Measurements from ENCODE around the gene CTSZ.

DNA sequence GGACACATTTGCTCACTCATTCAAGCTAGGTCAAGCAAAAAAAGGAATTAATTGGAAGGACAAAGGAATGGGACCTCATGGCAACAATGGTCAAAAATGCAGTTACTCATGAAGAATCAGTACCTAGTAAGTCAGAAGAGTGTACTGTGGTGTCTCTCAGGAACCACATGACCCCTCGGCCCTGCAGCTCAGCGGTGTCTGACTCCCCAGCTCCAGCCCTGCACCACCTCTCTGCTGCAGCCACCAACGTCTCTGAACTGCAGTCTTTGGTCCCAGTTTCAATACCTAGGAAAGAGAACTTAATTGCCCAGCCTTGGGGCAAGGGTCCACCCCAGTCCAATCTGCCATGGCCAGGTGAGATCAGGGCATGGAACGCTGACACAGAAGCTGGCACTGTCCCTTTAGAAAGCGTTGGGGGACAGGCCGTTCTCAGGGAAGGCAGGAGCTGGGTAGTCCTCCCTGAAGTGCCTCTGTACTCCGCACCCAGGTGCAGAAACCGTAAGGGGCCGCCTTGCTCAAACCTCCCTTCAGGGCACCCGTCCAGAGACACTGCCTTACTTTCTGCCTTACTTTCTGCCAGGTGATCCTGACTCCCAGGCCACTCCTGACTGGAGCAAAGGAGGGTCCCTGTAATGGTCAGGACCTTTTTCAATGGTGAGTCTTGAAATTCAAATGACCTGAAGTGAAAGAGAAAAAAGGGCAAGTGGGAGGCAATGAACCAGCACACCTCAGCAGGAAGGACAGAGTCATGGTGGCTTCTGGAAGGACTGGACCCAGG, 39.2 kb downstream of the CTSZ start:
- TF ChIP-seq, protein P1, sequence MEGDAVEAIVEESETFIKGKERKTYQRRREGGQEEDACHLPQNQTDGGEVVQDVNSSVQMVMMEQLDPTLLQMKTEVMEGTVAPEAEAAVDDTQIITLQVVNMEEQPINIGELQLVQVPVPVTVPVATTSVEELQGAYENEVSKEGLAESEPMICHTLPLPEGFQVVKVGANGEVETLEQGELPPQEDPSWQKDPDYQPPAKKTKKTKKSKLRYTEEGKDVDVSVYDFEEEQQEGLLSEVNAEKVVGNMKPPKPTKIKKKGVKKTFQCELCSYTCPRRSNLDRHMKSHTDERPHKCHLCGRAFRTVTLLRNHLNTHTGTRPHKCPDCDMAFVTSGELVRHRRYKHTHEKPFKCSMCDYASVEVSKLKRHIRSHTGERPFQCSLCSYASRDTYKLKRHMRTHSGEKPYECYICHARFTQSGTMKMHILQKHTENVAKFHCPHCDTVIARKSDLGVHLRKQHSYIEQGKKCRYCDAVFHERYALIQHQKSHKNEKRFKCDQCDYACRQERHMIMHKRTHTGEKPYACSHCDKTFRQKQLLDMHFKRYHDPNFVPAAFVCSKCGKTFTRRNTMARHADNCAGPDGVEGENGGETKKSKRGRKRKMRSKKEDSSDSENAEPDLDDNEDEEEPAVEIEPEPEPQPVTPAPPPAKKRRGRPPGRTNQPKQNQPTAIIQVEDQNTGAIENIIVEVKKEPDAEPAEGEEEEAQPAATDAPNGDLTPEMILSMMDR (IDR thresholded peaks at IDR 0.05) = no peak
- TF ChIP-seq, protein P2, sequence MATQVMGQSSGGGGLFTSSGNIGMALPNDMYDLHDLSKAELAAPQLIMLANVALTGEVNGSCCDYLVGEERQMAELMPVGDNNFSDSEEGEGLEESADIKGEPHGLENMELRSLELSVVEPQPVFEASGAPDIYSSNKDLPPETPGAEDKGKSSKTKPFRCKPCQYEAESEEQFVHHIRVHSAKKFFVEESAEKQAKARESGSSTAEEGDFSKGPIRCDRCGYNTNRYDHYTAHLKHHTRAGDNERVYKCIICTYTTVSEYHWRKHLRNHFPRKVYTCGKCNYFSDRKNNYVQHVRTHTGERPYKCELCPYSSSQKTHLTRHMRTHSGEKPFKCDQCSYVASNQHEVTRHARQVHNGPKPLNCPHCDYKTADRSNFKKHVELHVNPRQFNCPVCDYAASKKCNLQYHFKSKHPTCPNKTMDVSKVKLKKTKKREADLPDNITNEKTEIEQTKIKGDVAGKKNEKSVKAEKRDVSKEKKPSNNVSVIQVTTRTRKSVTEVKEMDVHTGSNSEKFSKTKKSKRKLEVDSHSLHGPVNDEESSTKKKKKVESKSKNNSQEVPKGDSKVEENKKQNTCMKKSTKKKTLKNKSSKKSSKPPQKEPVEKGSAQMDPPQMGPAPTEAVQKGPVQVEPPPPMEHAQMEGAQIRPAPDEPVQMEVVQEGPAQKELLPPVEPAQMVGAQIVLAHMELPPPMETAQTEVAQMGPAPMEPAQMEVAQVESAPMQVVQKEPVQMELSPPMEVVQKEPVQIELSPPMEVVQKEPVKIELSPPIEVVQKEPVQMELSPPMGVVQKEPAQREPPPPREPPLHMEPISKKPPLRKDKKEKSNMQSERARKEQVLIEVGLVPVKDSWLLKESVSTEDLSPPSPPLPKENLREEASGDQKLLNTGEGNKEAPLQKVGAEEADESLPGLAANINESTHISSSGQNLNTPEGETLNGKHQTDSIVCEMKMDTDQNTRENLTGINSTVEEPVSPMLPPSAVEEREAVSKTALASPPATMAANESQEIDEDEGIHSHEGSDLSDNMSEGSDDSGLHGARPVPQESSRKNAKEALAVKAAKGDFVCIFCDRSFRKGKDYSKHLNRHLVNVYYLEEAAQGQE (IDR thresholded peaks at IDR 0.05; ENCODE audit: insufficient read depth in 1 of 2, low read depth in 2 of 2, low read length in 1 of 2) = no peak
- TF ChIP-seq SIN3A (IDR thresholded peaks at IDR 0.05; ENCODE audit: borderline replicate concordance, insufficient read depth, low read depth, low read length) (no peak), POLR2AphosphoS5 (IDR thresholded peaks at IDR 0.05; ENCODE audit: low read depth, low read length) (no peak)

Data from Panc1 (cell line).